CD14-positive monocyte (primary cell): ENCODE measurements around the gene BMERB1. TPM values are rescaled to one million over a fixed set of nuclear protein-coding genes. Genes with fewer than 3 reads are reported as not detected.
A peak's percentile ranks its signal among the peaks of the same experiment; 100 is the strongest.

ENCODE experiments used
- DNase-seq, 3 donors: peaks; one replicate each; pipeline ENCODE4 v3.0.0-alpha.2; 2011 to 2022
- H2AFZ ChIP-seq: 2 replicates; pipeline ENCODE4 v1.6.0; 2012; ENCODE audit warnings: mild to moderate bottlenecking, low read depth, low read length, inconsistent platforms; ENCODE audit not compliant: insufficient read depth, poor library complexity, severe bottlenecking
- H3K27ac ChIP-seq, 2 donors: 1 replicate in 1 of 2; 2 replicates in 1 of 2; pipeline ENCODE4 v1.5.1; 2012 to 2013; ENCODE audit warnings: low read length in 2 of 2, control low read depth in 1 of 2, inconsistent platforms in 1 of 2, low read depth in 1 of 2, mild to moderate bottlenecking in 1 of 2
- H3K27me3 ChIP-seq, 2 donors: one replicate each; pipeline versions ENCODE4 v1.6.0 to v1.6.1; 2011 to 2013; ENCODE audit warnings: low read length in 2 of 2; ENCODE audit not compliant: control insufficient read depth in 2 of 2, insufficient read depth in 2 of 2
- H3K36me3 ChIP-seq, 2 donors: replicated peaks in 1 of 2; 1 replicate in 1 of 2; 2 replicates in 1 of 2; pipeline versions ENCODE4 v1.5.1 to v1.6.1; 2012 to 2013; ENCODE audit warnings: low read length in 2 of 2, control low read depth in 1 of 2, inconsistent platforms in 1 of 2, mild to moderate bottlenecking in 1 of 2; ENCODE audit not compliant: insufficient read depth in 2 of 2, control insufficient read depth in 1 of 2
- H3K4me1 ChIP-seq, 2 donors: 1 replicate in 1 of 2; 2 replicates in 1 of 2; pipeline versions ENCODE4 v1.5.1 to v1.6.1; 2012 to 2013; ENCODE audit warnings: low read length in 2 of 2, control low read depth in 1 of 2, inconsistent platforms in 1 of 2, mild to moderate bottlenecking in 1 of 2, moderate library complexity in 1 of 2; ENCODE audit not compliant: insufficient read depth in 2 of 2, control insufficient read depth in 1 of 2
- H3K4me2 ChIP-seq: replicated peaks from 2 replicates; pipeline ENCODE3; 2012; ENCODE audit warnings: low read length, moderate library complexity, mild to moderate bottlenecking; ENCODE audit not compliant: poor library complexity, severe bottlenecking; ENCODE audit errors: extremely low read depth
- H3K4me3 ChIP-seq, 3 experiments: fragments of 200-600 bp in 1 of 3; sonication (generic) in 1 of 3; replicated peaks in 1 of 3; 1 replicate in 2 of 3; 2 replicates in 1 of 3; pipeline ENCODE4 v1.5.1; 2011 to 2013; ENCODE audit warnings: low read length in 3 of 3, mild to moderate bottlenecking in 3 of 3, control low read depth in 2 of 3, low read depth in 2 of 3, inconsistent platforms in 1 of 3, moderate library complexity in 1 of 3
- H3K79me2 ChIP-seq: 2 replicates; pipeline ENCODE4 v1.6.0; 2012; ENCODE audit warnings: mild to moderate bottlenecking, control low read depth, inconsistent platforms, low read length, moderate library complexity; ENCODE audit not compliant: insufficient read depth
- H3K9ac ChIP-seq: 2 replicates; pipeline ENCODE4 v1.6.0; 2017; ENCODE audit warnings: low read length, mild to moderate bottlenecking; ENCODE audit not compliant: insufficient read depth, poor library complexity, severe bottlenecking
- H3K9me3 ChIP-seq, 2 donors: replicated peaks in 1 of 2; 1 replicate in 1 of 2; 2 replicates in 1 of 2; pipeline versions ENCODE4 v1.5.1 to v1.6.1; 2012 to 2013; ENCODE audit warnings: low read length in 2 of 2, control low read depth in 1 of 2; ENCODE audit not compliant: control insufficient read depth in 1 of 2, insufficient read depth in 1 of 2
- H4K20me1 ChIP-seq: 2 replicates; pipeline ENCODE4 v1.6.0; 2012; ENCODE audit warnings: mild to moderate bottlenecking, low read length, control low read depth, moderate library complexity; ENCODE audit not compliant: insufficient read depth
- H3K27ac Mint-ChIP-seq, 7 donors: one replicate each; pipeline ENCODE4 v1.8.0; 2020; ENCODE audit warnings: mild to moderate bottlenecking in 7 of 7, mixed read lengths in 7 of 7, moderate library complexity in 6 of 7, inconsistent platforms in 2 of 7
- H3K27me3 Mint-ChIP-seq, 3 donors: one replicate each; pipeline ENCODE4 v1.8.0; 2021 to 2022; ENCODE audit warnings: low read depth in 3 of 3, mild to moderate bottlenecking in 3 of 3, mixed read lengths in 3 of 3, moderate library complexity in 3 of 3, inconsistent platforms in 1 of 3
- H3K36me3 Mint-ChIP-seq, 2 donors: one replicate each; pipeline ENCODE4 v1.8.0; 2020; ENCODE audit warnings: mixed read lengths in 2 of 2, inconsistent platforms in 1 of 2, mild to moderate bottlenecking in 1 of 2
- H3K4me1 Mint-ChIP-seq: one replicate; pipeline ENCODE4 v1.8.0; 2020; ENCODE audit warnings: mild to moderate bottlenecking, mixed read lengths
- H3K4me3 Mint-ChIP-seq, 2 donors: one replicate each; pipeline ENCODE4 v1.8.0; 2020; ENCODE audit warnings: mild to moderate bottlenecking in 2 of 2, mixed read lengths in 2 of 2, moderate library complexity in 1 of 2
- H3K9me3 Mint-ChIP-seq, 7 donors: one replicate each; pipeline ENCODE4 v1.8.0; 2020 to 2022; ENCODE audit warnings: mixed read lengths in 7 of 7, mild to moderate bottlenecking in 6 of 7, moderate library complexity in 6 of 7, inconsistent platforms in 2 of 7
- CTCF ChIP-seq: fragments of 200-600 bp; IDR thresholded peaks from one replicate; pipeline ENCODE4 v1.8.0; 2022; ENCODE audit warnings: antibody characterized with exemption, mild to moderate bottlenecking
- WGBS: methylation state at CpG from one replicate; pipeline ENCODE4 v1.1.5; 2013; ENCODE audit warnings: missing lambda C conversion rate; ENCODE audit not compliant: insufficient coverage; 5-methylcytosine and 5-hydroxymethylcytosine counted together
- intact Hi-C, 2 donors: fragments of 100-400 bp; cut with micrococcal nuclease; formaldehyde crosslinking; loops; one replicate each; pipeline versions ENCODE4 v1.15.0 to v1.15.1; 2023
- polyA plus RNA-seq, 3 donors: library from polyadenylated mRNA; depleted of rRNA in 1 of 3; unstranded in 2 of 3; stranded (reverse) in 1 of 3; fragments of 300-500 nt in 2 of 3; fragments of >200 nt in 1 of 3; fragmentation: Illumina TruSeq in 2 of 3; gene quantifications; 1 replicate in 2 of 3; 2 replicates in 1 of 3; pipeline ENCODE4 v1.2.3, GENCODE V29; 2012 to 2021

The BMERB1 gene
- polyA plus RNA-seq, 3 donors = 0.11 to 0.28 (median 0.11) TPM

- H3K36me3 ChIP-seq = no peaks in the 10 kb centered on the region
- H3K9me3 ChIP-seq = peaks cover 0 to 12% of the 10 kb centered on the region in 2 donors
- H4K20me1 ChIP-seq = no peaks in the 10 kb centered on the region
- Mint-ChIP-seq H3K4me3 (peak overlapping the region in 1 of 2 donors; percentile 49), H3K9me3 (peaks cover 5 to 18% (median 8%) of the 10 kb centered on the region in 7 donors), H3K36me3 (no peaks in the 10 kb centered on the region), H3K4me1 (peaks cover 11% of the 10 kb centered on the region), H3K27ac (no peak overlapping the region), H3K27me3 (peaks cover 0 to 4% (median 4%) of the 10 kb centered on the region in 3 donors)
- H3K27ac ChIP-seq = no peak overlapping the region
- H3K27me3 ChIP-seq = no peaks in the 10 kb centered on the region
- peak overlapping the region; percentile 25 for H2AFZ ChIP-seq
- no peaks in the 10 kb centered on the region for H3K79me2 ChIP-seq
- no peak overlapping the region for H3K4me3 ChIP-seq
- H3K4me2 ChIP-seq = no peak overlapping the region
- no peaks in the 10 kb centered on the region for H3K4me1 ChIP-seq
- intact Hi-C loops = no loop called here
- WGBS = 96% methylated on average over 3 of the region's 4 CpGs
- no peak overlapping the region for H3K9ac ChIP-seq
- no peak for TF ChIP-seq CTCF
- DNase-seq = no peak
Observed at GRCh38 chr16:15533386-15533785, 99.0 kb downstream of the BMERB1 start.

- Mint-ChIP-seq H3K4me3 (no peak overlapping the region), H3K27ac (peak overlapping the region in 1 of 7 donors; percentile 72)
- no CpG with 5 or more reads among the region's 6 CpGs for WGBS
Observed at GRCh38 chr16:15535772-15536171, 101.4 kb downstream of the BMERB1 start.

More at GRCh38 chr16:15535772-15536171, 101.4 kb downstream of the BMERB1 start:
- Histone ChIP-seq H3K27ac (no peak overlapping the region), H3K4me1 (no peaks in the 10 kb centered on the region), H2AFZ (no peak overlapping the region), H3K4me2 (no peak overlapping the region), H3K36me3 (no peaks in the 10 kb centered on the region), H3K9ac (no peak overlapping the region), H3K79me2 (no peaks in the 10 kb centered on the region), H3K4me3 (no peak overlapping the region), H3K9me3 (peaks cover 0 to 7% of the 10 kb centered on the region in 2 donors), H3K27me3 (no peaks in the 10 kb centered on the region), H4K20me1 (no peaks in the 10 kb centered on the region)
- Mint-ChIP-seq H3K4me1 (peaks cover 11% of the 10 kb centered on the region), H3K27me3 (peaks cover 0 to 4% (median 3%) of the 10 kb centered on the region in 3 donors), H3K36me3 (no peaks in the 10 kb centered on the region), H3K9me3 (peaks cover 5 to 15% (median 8%) of the 10 kb centered on the region in 7 donors)
- TF ChIP-seq CTCF = no peak
- DNase-seq = no peak
- intact Hi-C loops = loop anchor here in 1 of 2 donors (5.0 kb wide), 1 partner anchor 37 kb away; no protein-coding TSS in a partner anchor
